Activated CD4-positive, alpha-beta T cell treated with anti-CD3 and anti-CD28 coated beads for 36 hours (primary cell): ENCODE measurements around the gene ADAM22. TPM values are rescaled to one million over a fixed set of nuclear protein-coding genes. Genes with fewer than 3 reads are reported as not detected.
A peak's percentile ranks its signal among the peaks of the same experiment; 100 is the strongest.

ENCODE experiments used
- ATAC-seq: fragments of 200-7000 bp; cut with Tn5 transposase; one replicate; pipeline ENCODE4 v1.10.0; 2021; ENCODE audit warnings: mild to moderate bottlenecking, moderate library complexity
- CTCF ChIA-PET: fragments of 350-600 bp; sonication (Branson Sonifier 250); formaldehyde crosslinking; loops from one replicate; lab custom pipeline; 2021; ENCODE audit warnings: antibody characterized with exemption; lab: Charles Lee
- POLR2A ChIA-PET: fragments of 350-600 bp; sonication (Branson Sonifier 250); formaldehyde crosslinking; loops from one replicate; lab custom pipeline; 2021; ENCODE audit warnings: antibody characterized with exemption, inconsistent platforms; lab: Charles Lee
- DNase-seq: peaks from one replicate; pipeline ENCODE4 v3.0.0-alpha.2; 2020
- H3K27ac Mint-ChIP-seq: one replicate; pipeline ENCODE4 v1.8.0; 2021; ENCODE audit warnings: mixed read lengths
- H3K27me3 Mint-ChIP-seq: one replicate; pipeline ENCODE4 v1.8.0; 2021; ENCODE audit warnings: mixed read lengths
- H3K36me3 Mint-ChIP-seq: one replicate; pipeline ENCODE4 v1.8.0; 2021; ENCODE audit warnings: low read depth, mixed read lengths
- H3K4me1 Mint-ChIP-seq: one replicate; pipeline ENCODE4 v1.8.0; 2021; ENCODE audit warnings: mixed read lengths
- H3K4me3 Mint-ChIP-seq: one replicate; pipeline ENCODE4 v1.8.0; 2021; ENCODE audit warnings: mild to moderate bottlenecking, moderate library complexity, mixed read lengths
- H3K9me3 Mint-ChIP-seq: one replicate; pipeline ENCODE4 v1.8.0; 2021; ENCODE audit warnings: low read depth, mixed read lengths
- intact Hi-C, 2 experiments: fragments of 100-400 bp; cut with DNase I in 1 of 2; cut with micrococcal nuclease in 1 of 2; formaldehyde crosslinking; loops; one replicate each; pipeline versions ENCODE4 v1.14.2 to v1.15.1; 2022 to 2024; cut with DNase I, micrococcal nuclease
- total RNA-seq, 2 experiments: library from RNA; stranded (reverse); gene quantifications; one replicate each; pipeline ENCODE4 v1.2.3, GENCODE V29; 2021

ADAM22 gene
- total RNA-seq, 2 experiments from 2014 or later: 1.1 to 1.8 TPM

DNA sequence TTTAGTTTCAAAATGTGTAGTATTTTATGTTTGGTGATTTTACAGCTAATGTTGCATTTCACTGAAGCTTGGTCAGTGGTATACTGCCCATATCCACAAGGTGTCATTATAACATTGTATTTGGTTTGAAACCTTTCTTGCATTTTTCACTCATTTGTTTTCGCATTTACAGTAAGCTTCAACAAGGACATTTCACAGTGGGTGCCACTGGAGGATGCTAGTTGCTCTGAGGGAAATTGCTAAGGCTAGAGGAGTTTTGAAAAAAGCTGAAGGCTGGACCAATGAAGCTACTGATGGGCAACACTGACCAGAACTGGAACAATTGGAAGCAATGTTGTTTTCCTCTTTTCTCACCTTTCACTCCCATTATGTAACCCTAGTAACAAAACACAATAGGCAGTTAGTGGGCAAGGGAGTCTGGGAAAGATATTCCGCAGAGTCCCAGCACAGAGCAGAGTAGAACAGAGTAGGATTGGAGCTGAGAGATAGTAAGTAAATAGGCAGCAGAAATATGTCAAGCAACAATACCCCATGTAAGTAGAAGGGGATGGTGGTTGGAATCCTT is 309.4 kb downstream of the ADAM22 start:
- Mint-ChIP-seq H3K27ac (no peak overlapping the region), H3K9me3 (no peaks in the 10 kb centered on the region), H3K4me1 (no peaks in the 10 kb centered on the region), H3K27me3 (peaks cover 2% of the 10 kb centered on the region), H3K36me3 (no peaks in the 10 kb centered on the region), H3K4me3 (no peak overlapping the region)
- intact Hi-C loops: loop anchor here (1.0 to 10.0 kb wide), 7 partner anchors 114 to 1871 kb away; no protein-coding TSS in a partner anchor
- POLR2A ChIA-PET: no interaction called here
- CTCF ChIA-PET: interaction anchor here (0.7 to 1.7 kb wide), 10 partner anchors 8 to 923 kb away, joined by 3 to 6 read pairs (median 3); no protein-coding TSS in a partner anchor
- no peak for DNase-seq
- peak; percentile 23 for ATAC-seq

DNA sequence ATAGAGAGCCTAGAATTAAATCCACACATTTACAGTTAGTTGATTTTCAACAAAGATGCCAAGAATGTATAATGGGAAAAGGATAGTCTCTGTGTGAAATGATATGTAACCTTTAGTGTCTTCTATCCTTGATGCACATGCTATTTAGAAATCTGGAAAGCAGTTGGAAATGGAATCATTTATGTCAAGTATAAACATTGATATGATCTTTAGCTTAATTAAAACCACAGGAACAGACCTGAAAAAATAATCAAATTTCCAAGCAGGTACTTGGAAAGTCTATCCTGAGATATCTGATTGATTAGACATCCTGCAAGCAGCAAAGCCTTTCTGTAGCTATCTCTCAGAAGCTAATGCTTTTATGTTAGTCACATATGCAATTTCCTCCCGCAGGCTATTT is 310.2 kb downstream of the ADAM22 start:
- DNase-seq (no peak), ATAC-seq (no peak)
- Mint-ChIP-seq H3K4me1 (no peaks in the 10 kb centered on the region), H3K9me3 (no peaks in the 10 kb centered on the region), H3K4me3 (no peak overlapping the region), H3K36me3 (no peaks in the 10 kb centered on the region), H3K27ac (no peak overlapping the region), H3K27me3 (peaks cover 2% of the 10 kb centered on the region)
- POLR2A ChIA-PET: no interaction called here
- CTCF ChIA-PET: interaction anchor here (1.0 to 1.7 kb wide), 3 partner anchors 10 to 591 kb away, joined by 3 to 6 read pairs (median 5); no protein-coding TSS in a partner anchor
- intact Hi-C loops: loop anchor here (5.0 to 10.0 kb wide), 4 partner anchors 113 to 1871 kb away; no protein-coding TSS in a partner anchor

Other genes starting within 250 kb of the ADAM22 start
- 10 to 100 TPM; 38.0 to 41.9 TPM for gene SLC25A40, start 57.9 kb upstream of the ADAM22 start, total RNA-seq
- gene DBF4, start 57.8 kb upstream of the ADAM22 start, total RNA-seq: 10 to 100 TPM; 68.6 to 86.4 TPM